Astrocyte of the cerebellum (primary cell): ENCODE measurements around the gene TAF4.

Experiments
- DNase-seq: peaks from one replicate; pipeline ENCODE4 v3.0.0-alpha.2; 2011; ENCODE audit warnings: low read depth
- H3K4me3 ChIP-seq: 2 replicates; pipeline ENCODE4 v1.5.1; 2011; ENCODE audit warnings: mild to moderate bottlenecking, low read depth, low read length, moderate library complexity
- in situ Hi-C: cut with HindIII; loops from 2 replicates; pipeline ENCODE4 v1.10.0; 2017; ENCODE audit warnings: low sequenced_read_pairs
- TF ChIP-seq, protein P1 (sequence below): IDR thresholded peaks from 2 replicates; pipeline ENCODE4 v1.5.1; 2012; ENCODE audit warnings: low read length, low read depth, moderate library complexity, mild to moderate bottlenecking; ENCODE audit errors: missing control alignments

The TAF4 gene

DNA sequence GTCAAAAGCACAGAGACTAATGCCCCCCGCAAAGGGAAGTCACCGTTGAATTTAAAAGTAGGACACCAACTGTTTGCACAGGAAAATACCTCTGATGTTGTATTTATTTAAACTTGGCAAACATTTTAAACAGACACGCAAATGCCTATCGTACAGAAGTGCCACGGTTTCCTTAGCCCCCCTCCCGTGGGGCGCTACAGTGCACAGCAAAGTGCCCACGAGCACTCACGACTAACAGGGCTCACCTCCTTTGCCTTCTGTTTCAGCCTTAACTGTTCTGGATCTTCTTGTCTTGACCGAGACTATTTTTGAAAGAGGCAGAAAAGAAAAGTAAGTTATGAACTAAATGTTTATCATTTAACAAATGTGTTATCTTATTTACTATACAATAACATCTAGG, 67.8 kb downstream of the TAF4 start:
- TF ChIP-seq, protein P1, sequence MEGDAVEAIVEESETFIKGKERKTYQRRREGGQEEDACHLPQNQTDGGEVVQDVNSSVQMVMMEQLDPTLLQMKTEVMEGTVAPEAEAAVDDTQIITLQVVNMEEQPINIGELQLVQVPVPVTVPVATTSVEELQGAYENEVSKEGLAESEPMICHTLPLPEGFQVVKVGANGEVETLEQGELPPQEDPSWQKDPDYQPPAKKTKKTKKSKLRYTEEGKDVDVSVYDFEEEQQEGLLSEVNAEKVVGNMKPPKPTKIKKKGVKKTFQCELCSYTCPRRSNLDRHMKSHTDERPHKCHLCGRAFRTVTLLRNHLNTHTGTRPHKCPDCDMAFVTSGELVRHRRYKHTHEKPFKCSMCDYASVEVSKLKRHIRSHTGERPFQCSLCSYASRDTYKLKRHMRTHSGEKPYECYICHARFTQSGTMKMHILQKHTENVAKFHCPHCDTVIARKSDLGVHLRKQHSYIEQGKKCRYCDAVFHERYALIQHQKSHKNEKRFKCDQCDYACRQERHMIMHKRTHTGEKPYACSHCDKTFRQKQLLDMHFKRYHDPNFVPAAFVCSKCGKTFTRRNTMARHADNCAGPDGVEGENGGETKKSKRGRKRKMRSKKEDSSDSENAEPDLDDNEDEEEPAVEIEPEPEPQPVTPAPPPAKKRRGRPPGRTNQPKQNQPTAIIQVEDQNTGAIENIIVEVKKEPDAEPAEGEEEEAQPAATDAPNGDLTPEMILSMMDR = no peak
- H3K4me3 ChIP-seq = no peak overlapping the region
- no peak for DNase-seq
- in situ Hi-C loops = no loop called here

DNA sequence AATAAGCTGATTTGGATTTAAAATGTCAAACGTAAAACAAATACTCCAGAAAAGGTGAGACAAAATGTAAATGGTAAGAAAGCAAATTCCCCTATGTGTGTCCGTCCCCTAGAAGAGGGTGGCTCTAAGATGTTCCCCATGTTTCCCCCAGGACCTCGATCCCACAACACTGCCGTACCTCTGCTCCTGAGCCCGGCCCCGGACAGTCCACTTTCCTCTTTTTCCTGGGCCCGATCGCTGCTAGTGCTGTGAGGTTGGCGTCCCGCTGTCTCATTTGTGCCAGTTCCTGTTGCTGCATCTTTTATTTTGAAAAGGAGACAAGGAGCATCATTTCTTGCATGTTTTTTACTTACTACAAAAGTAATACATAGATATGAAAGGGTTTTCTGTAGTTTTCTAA, 68.3 kb downstream of the TAF4 start:
- no peak for DNase-seq
- in situ Hi-C loops = no loop called here
- TF ChIP-seq, protein P1 = no peak

DNA sequence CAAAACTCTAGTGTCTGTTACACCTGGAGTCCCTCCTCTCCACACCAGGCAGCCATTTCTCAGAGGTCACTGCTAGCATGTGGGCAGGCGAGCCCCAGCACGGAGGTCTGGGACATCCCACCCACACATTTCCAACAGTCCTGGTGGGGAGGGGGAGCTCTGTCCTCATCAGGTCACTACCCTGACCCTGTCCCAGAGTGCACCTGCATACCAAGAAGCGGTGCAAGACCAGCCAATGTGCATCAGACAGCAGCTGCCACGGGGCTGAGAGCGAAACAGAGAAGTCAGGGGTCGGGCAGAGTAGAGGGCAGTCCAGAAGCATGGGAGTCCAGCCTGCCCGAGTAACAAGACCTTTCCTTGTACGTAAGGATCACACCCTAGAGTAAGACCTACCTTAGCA, 71.1 kb downstream of the TAF4 start:
- in situ Hi-C loops = no loop called here
- TF ChIP-seq, protein P1 = no peak
- DNase-seq = no peak
- no peak overlapping the region for H3K4me3 ChIP-seq

More for the DNA sequence above, 68.3 kb downstream of the TAF4 start:
- no peak overlapping the region for H3K4me3 ChIP-seq

DNA sequence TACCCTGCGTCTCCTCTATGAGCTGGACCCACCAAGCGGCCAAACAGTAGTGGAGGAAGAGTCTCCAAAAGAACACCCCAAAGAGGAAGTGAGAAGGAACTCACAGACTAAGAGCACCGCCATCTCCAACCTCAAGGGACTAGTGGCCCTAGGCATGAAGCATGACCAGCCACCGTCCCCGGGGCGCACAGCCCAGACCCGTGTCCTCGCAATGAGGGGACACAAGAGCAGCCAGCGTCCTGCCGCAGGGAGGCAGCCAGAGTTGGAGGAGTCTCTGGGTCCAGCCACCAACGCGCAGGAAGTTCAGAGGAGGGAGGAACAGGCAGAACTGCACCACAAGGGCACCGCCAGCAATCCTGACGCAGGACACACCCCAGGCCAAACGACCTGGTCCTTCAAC, 72.6 kb downstream of the TAF4 start:
- TF ChIP-seq, protein P1 = no peak
- DNase-seq = no peak
- H3K4me3 ChIP-seq = no peak overlapping the region
- in situ Hi-C loops = no loop called here

DNA sequence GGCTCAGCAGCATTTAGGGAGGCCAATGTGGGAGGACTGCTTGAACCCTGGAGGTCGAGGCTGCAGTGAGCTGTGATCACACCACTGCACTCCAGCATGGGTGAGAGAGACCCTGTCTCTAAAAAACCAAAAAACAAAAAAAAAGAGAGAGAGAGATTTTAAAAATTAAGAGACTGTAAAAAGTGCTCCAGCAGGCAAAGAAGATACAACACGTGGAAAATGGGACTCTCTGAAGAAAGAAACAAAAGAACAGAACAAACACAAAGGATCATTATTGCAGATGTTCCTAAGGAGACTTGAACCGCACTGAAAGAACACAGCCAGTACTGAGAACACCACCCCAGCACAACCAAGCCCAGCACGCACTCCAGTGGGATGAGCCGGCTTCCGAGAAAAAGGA, 74.2 kb downstream of the TAF4 start:
- H3K4me3 ChIP-seq = no peak overlapping the region
- in situ Hi-C loops = no loop called here
- DNase-seq = no peak
- TF ChIP-seq, protein P1 = no peak

DNA sequence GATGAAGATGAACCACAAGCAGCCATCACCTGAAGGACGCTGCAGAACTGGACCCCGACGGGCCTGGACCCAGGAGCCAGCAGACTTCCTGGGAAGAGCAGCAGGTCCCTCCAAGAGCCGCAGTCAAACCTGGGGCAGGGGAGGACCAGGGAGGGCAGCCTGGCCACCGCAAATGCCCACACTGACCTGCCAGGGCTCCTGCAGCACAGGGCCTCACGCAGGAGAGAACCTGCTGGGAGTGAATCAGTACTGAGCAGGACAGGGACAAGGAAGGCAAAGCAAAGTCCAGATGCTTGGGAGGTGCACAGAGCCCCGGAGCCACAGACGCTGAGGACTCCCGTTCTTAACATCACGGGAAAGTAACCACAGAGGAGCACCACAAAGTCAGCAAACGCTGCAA, 75.2 kb downstream of the TAF4 start:
- in situ Hi-C loops = no loop called here
- no peak overlapping the region for H3K4me3 ChIP-seq
- TF ChIP-seq, protein P1 = no peak
- DNase-seq = no peak

DNA sequence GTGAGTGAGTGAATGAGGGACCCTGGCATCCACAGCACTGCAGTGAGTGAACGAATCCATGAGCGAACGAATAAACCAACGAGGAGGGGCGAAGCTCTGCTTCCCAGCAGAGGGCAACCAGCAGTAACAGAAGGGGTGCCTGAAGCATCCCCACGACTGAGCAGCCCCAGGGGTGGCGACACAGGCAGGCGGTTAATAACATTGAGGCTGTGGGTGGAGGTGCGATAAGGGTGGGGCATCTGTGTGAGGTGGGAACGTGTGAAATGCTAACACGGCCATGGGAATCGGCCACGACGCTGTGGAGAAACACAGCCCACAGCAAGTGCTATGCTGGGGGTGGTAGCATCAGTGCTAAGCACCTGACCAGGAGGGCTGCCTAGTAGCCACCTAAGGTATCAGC, 75.9 kb downstream of the TAF4 start:
- TF ChIP-seq, protein P1 = no peak
- H3K4me3 ChIP-seq = no peak overlapping the region
- DNase-seq = no peak
- in situ Hi-C loops = no loop called here
